RWPE2 (cell line): ENCODE data around the gene SHANK2.
A peak's percentile ranks its signal among the peaks of the same experiment; 100 is the strongest.

Source experiments
- ATAC-seq: fragments of 200-7000 bp; cut with Tn5 transposase; 3 replicates; pipeline ENCODE4 v1.9.1; 2021; ENCODE audit warnings: low read depth
- DNase-seq: peaks from one replicate; pipeline ENCODE4 v3.0.0-alpha.2; 2020; ENCODE audit warnings: low spot score
- H3K27ac ChIP-seq: fragments of 450-650 bp; 2 replicates; pipeline ENCODE4 v1.5.1; 2017; ENCODE audit warnings: mild to moderate bottlenecking; ENCODE audit not compliant: poor library complexity, severe bottlenecking
- H3K27me3 ChIP-seq: fragments of 250-450 bp; sonication (Bioruptor Pico); 2 replicates; pipeline ENCODE4 v1.5.1; 2021; ENCODE audit warnings: mild to moderate bottlenecking, moderate library complexity; ENCODE audit not compliant: insufficient read depth, poor library complexity, severe bottlenecking
- H3K36me3 ChIP-seq: fragments of 250-450 bp; sonication (Bioruptor Pico); 2 replicates; pipeline ENCODE4 v1.5.1; 2020; ENCODE audit warnings: low read depth, mild to moderate bottlenecking, moderate library complexity
- H3K4me1 ChIP-seq: fragments of 250-450 bp; sonication (Bioruptor Pico); 2 replicates; pipeline ENCODE4 v1.5.1; 2021; ENCODE audit warnings: mild to moderate bottlenecking, moderate library complexity; ENCODE audit not compliant: insufficient read depth, poor library complexity, severe bottlenecking
- H3K4me3 ChIP-seq: fragments of 250-450 bp; sonication (Bioruptor Pico); 2 replicates; pipeline ENCODE4 v1.5.1; 2021; ENCODE audit warnings: mild to moderate bottlenecking, moderate library complexity; ENCODE audit not compliant: severe bottlenecking
- H3K9me3 ChIP-seq: fragments of 250-450 bp; sonication (Bioruptor Pico); 2 replicates; pipeline ENCODE4 v1.5.1; 2021; ENCODE audit warnings: mild to moderate bottlenecking, moderate library complexity; ENCODE audit not compliant: severe bottlenecking
- TF ChIP-seq, protein P1 (sequence below): fragments of 450-650 bp; IDR thresholded peaks from one replicate; pipeline ENCODE4 v1.5.1; 2017; ENCODE audit warnings: mild to moderate bottlenecking, moderate library complexity; ENCODE audit not compliant: poor library complexity, severe bottlenecking

SHANK2 gene

GRCh38 chr11:71253794-71254193, 1.4 kb upstream of the SHANK2 start:
- TF ChIP-seq, protein P1, sequence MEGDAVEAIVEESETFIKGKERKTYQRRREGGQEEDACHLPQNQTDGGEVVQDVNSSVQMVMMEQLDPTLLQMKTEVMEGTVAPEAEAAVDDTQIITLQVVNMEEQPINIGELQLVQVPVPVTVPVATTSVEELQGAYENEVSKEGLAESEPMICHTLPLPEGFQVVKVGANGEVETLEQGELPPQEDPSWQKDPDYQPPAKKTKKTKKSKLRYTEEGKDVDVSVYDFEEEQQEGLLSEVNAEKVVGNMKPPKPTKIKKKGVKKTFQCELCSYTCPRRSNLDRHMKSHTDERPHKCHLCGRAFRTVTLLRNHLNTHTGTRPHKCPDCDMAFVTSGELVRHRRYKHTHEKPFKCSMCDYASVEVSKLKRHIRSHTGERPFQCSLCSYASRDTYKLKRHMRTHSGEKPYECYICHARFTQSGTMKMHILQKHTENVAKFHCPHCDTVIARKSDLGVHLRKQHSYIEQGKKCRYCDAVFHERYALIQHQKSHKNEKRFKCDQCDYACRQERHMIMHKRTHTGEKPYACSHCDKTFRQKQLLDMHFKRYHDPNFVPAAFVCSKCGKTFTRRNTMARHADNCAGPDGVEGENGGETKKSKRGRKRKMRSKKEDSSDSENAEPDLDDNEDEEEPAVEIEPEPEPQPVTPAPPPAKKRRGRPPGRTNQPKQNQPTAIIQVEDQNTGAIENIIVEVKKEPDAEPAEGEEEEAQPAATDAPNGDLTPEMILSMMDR, result no peak
- ATAC-seq, result no peak
- Histone ChIP-seq H3K27me3 (no peaks in the 10 kb centered on the region), H3K36me3 (no peaks in the 10 kb centered on the region), H3K4me3 (no peak overlapping the region), H3K4me1 (peaks cover 10% of the 10 kb centered on the region), H3K27ac (peak overlapping the region; percentile 63), H3K9me3 (peaks cover 2% of the 10 kb centered on the region)
- DNase-seq, result no peak

- Histone ChIP-seq H3K27ac (peak overlapping the region; percentile 63), H3K4me1 (peaks cover 10% of the 10 kb centered on the region), H3K27me3 (no peaks in the 10 kb centered on the region), H3K4me3 (peak overlapping the region; percentile 75), H3K36me3 (no peaks in the 10 kb centered on the region), H3K9me3 (no peaks in the 10 kb centered on the region)
- DNase-seq (no peak), ATAC-seq (peak; percentile 79)
- TF ChIP-seq, protein P1, result no peak
Measured at GRCh38 chr11:71252770-71253730, 673 bp upstream of the SHANK2 start.

GRCh38 chr11:71251761-71252268, 562 bp downstream of the SHANK2 start:
- Histone ChIP-seq H3K36me3 (no peaks in the 10 kb centered on the region), H3K9me3 (no peaks in the 10 kb centered on the region), H3K4me1 (peaks cover 10% of the 10 kb centered on the region), H3K27ac (peak overlapping the region; percentile 63), H3K4me3 (peak overlapping the region; percentile 75), H3K27me3 (no peaks in the 10 kb centered on the region)
- peak; percentile 17; the same call in 2 of the 3 replicates for ATAC-seq
- DNase-seq, result no peak
- TF ChIP-seq, protein P1, result peak; percentile 82

DNA sequence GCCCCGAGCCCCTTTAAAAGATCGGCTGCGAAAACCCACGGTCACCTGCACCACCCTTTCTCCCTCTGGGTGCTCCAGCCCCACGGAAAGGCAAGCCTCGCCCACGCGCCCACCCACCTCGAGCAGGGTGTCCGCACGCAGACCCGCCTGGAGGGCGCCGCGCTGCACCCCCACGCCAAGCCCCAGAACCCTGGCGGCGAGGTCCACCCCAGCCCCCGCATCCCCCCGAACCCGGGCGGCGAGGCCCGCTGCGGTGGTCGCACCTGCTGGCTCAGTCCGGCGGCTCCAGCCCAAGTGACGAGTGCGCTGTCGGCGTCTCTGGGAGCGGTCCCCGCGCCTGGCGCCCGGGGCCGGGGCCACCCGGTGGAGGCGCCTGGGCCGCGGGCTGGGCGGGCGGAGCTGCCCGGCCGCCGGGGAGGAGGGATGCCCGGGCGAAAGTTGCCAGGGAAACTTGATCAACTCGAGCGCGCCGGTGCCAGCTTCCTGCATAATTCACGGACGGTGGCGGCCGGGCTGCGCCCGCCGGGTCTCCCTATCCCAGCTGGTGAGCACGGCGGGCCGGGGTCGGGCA, 1.1 kb downstream of the SHANK2 start:
- TF ChIP-seq, protein P1, result no peak
- peak overlapping the region; percentile 75 for H3K4me3 ChIP-seq

More for the DNA sequence above, 1.1 kb downstream of the SHANK2 start:
- H3K36me3 ChIP-seq, result no peaks in the 10 kb centered on the region
- H3K9me3 ChIP-seq, result no peaks in the 10 kb centered on the region
- H3K4me1 ChIP-seq, result peaks cover 10% of the 10 kb centered on the region
- no peaks in the 10 kb centered on the region for H3K27me3 ChIP-seq
- no peak for DNase-seq
- peak; percentile 18; the same call in 1 of the 3 replicates for ATAC-seq
- no peak overlapping the region for H3K27ac ChIP-seq
